G401 (cell line): ENCODE results near the gene ZNF280A. TPM values are rescaled to one million over a fixed set of nuclear protein-coding genes. Genes with fewer than 3 reads are reported as not detected.
"Not testable (repeated sequence)": the region's sequence is repeated elsewhere in the genome, so short reads cannot be mapped to it uniquely, and the experiment has no call there.

Experiments used
- DNase-seq: peaks from one replicate; pipeline ENCODE4 v3.0.0-alpha.2; 2015; ENCODE audit warnings: low spot score
- in situ Hi-C: cut with HindIII; loops from 2 replicates; pipeline ENCODE4 v1.10.0; 2016; ENCODE audit warnings: low sequenced_read_pairs, mixed read lengths
- total RNA-seq: library from RNA; depleted of rRNA; stranded (reverse); fragments of >200 nt; shearing (Covaris generic); gene quantifications from 2 replicates; pipeline ENCODE4 v1.2.3, GENCODE V29; 2014

Gene ZNF280A
- total RNA-seq, 1 experiment from 2014 or later: 0.68 TPM

GRCh38 chr22:22519591-22519990 is 479 bp downstream of the ZNF280A start:
- DNase-seq: no peak
- in situ Hi-C loops: no loop called here

DNA sequence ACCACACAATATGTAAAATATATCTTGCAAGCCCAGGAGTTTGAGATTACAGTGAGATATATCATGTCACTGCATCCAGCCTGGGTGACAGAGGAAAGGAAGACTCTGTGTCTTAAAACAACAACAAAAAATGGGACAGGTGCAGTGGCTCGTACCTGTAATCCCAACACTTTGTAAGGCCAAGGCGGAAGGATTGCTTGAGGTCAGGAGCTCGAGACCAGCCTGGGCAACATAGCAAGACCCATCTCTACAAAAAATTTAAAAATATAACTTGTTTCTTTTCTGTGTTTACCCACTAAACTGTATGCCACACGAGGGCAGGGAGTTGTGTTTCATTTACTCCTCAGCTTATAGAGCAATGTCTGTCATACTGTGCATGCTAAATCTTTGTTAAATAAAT is 3.1 kb downstream of the ZNF280A start:
- DNase-seq: no peak
- in situ Hi-C loops: no loop called here

- in situ Hi-C loops: no loop called here
- no peak for DNase-seq
These were observed 4.2 kb downstream of the ZNF280A start for GRCh38 chr22:22515890-22516289.

GRCh38 chr22:22514431-22514830 is 5.6 kb downstream of the ZNF280A start:
- in situ Hi-C loops, DNase-seq: not testable (repeated sequence)

- in situ Hi-C loops: no loop called here
- no peak for DNase-seq
These were observed 6.5 kb downstream of the ZNF280A start for GRCh38 chr22:22513619-22514018.

- DNase-seq: no peak
- in situ Hi-C loops: no loop called here
These were observed 7.1 kb downstream of the ZNF280A start for GRCh38 chr22:22512951-22513350.

DNA sequence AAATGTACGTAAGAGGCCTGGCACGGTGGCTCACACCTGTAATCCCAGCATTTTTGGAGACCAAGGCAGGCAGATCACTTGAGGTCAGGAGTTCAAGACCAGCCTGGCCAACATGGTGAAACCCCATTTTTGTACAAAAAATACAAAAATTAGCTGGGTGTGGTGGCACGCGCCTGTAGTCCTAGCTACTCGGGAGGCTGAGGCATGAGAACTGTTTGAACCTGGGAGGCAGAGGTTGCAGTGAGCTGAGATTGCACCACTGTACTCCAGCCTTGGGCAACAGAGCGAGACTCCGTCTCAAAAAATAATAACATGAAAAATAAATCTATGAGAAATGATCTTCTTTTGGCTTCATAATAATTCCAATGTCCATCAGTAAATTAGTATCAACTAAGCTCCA is 9.2 kb downstream of the ZNF280A start:
- DNase-seq, in situ Hi-C loops: not testable (repeated sequence)

GRCh38 chr22:22509912-22510311 is 10.2 kb downstream of the ZNF280A start:
- in situ Hi-C loops, DNase-seq: not testable (repeated sequence)

- DNase-seq: peak; percentile 77
- in situ Hi-C loops: no loop called here
These were observed 11.5 kb downstream of the ZNF280A start, which contains the start of gene ZNF280B for GRCh38 chr22:22508274-22509176. Gene ZNF280B (minus strand): TSS chr22:22508742. CDS start chr22:22489398, 19,344 bp downstream.

- DNase-seq: peak; percentile 6
- in situ Hi-C loops: no loop called here
These were observed 12.3 kb downstream of the ZNF280A start for GRCh38 chr22:22507743-22508273.

DNA sequence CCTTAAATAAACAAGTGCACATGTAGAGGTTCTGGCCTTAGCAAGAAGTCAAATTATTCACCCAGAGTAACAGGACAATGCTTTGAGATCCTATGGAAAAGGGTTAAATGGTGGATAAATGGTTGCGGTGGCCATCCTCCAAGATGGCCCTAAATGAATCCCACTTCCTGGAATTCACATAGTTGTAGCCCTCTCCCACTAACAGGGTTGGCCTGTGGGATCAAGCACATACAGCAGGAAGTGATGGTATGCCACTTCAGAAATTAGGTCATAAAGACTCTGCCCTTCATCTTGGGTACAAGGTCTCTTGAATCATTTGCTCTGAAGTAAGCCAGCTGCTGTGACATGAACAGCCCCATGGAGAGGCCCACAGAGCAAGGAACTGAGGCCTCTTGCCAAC is 13.3 kb downstream of the ZNF280A start:
- DNase-seq: no peak

GRCh38 chr22:22498267-22498666 is 21.8 kb downstream of the ZNF280A start:
- in situ Hi-C loops: no loop called here

More for the DNA sequence above, 13.3 kb downstream of the ZNF280A start:
- in situ Hi-C loops: no loop called here

DNA sequence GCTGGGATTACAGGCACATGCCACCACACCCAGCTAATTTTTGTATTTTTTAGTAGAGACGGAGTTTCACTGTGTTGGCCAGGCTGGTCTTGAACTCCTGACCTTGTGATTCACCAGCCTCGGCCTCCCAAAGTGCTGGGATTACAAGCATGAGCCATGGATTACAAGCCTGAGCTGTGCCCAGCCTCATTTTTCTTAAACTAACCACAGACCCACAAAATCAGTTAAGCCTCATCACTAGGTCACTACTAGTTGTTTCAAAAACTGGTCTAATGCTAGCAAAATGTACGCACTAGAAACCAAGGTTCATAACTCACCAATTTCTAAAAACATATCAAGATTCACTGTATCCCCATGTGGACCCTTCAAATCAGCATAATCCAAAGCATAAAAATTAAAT is 28.5 kb downstream of the ZNF280A start:
- DNase-seq, in situ Hi-C loops: not testable (repeated sequence)

More at GRCh38 chr22:22498267-22498666, 21.8 kb downstream of the ZNF280A start:
- no peak for DNase-seq

- in situ Hi-C loops: loop anchor here (10.0 kb wide), 1 partner anchor 86 kb away; no protein-coding TSS in a partner anchor
- no peak for DNase-seq
These were observed 31.3 kb downstream of the ZNF280A start for GRCh38 chr22:22488736-22489135.

DNA sequence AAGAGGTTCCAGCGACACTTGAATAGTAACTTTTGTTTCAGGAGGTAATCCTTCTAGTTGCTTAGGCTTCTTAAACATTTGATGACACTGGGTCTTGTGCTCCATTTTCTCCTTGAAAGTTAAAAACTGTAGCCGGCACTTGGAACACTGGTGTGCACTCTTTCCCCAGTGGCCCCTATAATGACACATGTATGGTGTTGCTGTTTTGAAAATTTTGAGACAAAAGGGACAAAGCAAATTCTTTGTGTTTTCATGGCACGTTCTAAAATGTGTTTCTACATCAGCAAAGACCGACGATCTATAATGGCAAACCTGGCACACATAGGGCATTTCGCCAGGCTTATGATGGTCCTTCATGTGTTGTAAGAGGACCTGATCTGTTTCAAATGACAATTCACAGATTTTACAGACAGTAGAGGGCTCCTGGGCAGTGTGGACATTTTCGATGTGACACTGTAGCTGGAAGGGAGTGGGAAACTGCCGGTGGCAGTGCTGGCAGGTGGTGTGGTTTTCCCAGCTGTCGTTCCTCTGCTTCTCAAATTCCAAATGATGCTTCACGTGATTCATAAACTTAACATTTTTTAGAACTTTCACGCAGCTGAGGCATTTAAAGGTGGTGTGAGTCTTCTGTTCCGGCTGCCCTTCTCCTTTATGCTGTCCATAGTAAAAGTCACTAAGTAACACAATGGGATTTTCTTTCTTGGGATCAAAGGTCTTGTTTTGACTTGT is 32.0 kb downstream of the ZNF280A start:
- in situ Hi-C loops: loop anchor here (10.0 kb wide), 1 partner anchor 87 kb away; no protein-coding TSS in a partner anchor
- DNase-seq: no peak

DNA sequence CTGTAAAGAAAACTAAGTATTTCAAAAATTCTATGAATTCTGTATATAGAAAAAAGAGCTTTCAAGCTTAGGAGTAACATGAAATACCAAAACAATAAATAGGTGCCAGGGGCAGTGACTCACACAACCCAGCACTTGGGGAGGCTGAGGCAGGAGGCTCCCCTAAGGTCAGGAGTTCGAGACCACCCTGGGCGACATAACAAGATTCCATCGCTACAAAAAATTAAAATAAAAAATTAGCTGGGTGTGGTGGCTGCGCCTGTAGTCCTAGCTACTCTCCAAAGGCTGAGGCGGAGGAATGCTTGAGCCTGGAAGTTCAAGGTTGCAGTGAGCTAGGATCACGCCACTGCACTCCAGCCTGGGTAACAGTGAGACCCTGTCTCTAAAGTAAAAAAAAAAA is 33.0 kb downstream of the ZNF280A start:
- no peak for DNase-seq
- in situ Hi-C loops: loop anchor here (10.0 kb wide), 1 partner anchor 88 kb away; no protein-coding TSS in a partner anchor

GRCh38 chr22:22486132-22486899 is 33.8 kb downstream of the ZNF280A start:
- no peak for DNase-seq
- in situ Hi-C loops: loop anchor here (10.0 kb wide), 1 partner anchor 88 kb away; no protein-coding TSS in a partner anchor

- in situ Hi-C loops: loop anchor here (10.0 kb wide), 1 partner anchor 89 kb away; no protein-coding TSS in a partner anchor
These were observed 34.5 kb downstream of the ZNF280A start for GRCh38 chr22:22485524-22485923.

DNA sequence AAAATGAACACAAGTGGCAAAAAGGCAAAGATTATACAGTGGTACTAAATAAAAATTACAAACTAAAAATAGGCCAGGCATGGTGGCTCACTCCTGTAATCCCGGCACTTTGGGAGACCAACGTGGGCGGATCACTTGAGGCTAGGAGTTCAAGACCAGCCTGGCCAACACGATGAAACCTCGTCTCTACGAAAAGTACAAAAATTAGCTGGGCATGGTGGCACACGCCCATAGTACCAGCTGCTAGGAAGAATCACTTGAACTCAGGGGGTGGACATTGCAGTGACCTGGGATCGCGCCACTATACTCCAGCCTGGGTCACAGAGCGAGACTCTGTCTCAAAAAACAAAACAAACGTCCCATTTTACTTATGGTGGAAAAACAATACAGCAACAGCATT is 36.0 kb downstream of the ZNF280A start:
- in situ Hi-C loops: loop anchor here (10.0 kb wide), 1 partner anchor 91 kb away; no protein-coding TSS in a partner anchor
- no peak for DNase-seq

More at GRCh38 chr22:22485524-22485923, 34.5 kb downstream of the ZNF280A start:
- DNase-seq: no peak
